Activated CD4-positive, alpha-beta T cell treated with anti-CD3 and anti-CD28 coated beads for 4 hours (primary cell): ENCODE measurements around the gene RXRA.

ENCODE experiments used
- DNase-seq, 2 donors: peaks; one replicate each; pipeline ENCODE4 v3.0.0-alpha.2; 2020

Gene RXRA

DNA sequence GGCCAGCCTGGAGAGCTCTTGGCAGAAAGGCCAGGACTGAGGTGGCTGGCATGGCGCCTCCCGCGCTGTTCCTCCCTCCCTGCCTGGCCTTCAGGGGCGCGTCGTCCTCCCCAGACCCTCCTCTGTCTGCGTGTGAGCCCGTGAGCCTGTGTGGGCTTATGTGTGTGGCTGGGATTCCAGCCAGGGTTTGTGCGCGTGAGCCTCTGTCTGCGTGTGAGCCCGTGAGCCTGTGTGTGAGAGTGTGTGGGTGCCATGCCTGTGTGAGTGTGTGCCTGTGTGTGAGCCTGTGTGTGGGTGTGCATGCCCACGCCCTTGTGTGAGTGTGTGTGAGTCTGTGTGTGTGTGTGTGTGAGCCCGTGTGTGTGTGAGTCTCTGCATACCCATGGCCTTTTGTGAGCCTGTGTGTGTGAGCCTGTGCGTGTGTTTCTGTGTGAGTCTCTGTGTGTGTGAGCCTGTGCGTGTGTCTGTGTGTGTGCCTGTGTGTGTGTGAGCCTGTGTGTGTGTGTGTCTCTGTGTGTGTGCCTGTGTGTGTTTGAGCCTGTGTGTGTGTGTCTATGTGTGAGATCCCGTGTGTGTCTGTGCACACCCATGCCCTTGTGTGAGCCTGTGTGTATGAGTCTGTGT, 13.0 kb downstream of the RXRA start:
- DNase-seq: no peak

DNA sequence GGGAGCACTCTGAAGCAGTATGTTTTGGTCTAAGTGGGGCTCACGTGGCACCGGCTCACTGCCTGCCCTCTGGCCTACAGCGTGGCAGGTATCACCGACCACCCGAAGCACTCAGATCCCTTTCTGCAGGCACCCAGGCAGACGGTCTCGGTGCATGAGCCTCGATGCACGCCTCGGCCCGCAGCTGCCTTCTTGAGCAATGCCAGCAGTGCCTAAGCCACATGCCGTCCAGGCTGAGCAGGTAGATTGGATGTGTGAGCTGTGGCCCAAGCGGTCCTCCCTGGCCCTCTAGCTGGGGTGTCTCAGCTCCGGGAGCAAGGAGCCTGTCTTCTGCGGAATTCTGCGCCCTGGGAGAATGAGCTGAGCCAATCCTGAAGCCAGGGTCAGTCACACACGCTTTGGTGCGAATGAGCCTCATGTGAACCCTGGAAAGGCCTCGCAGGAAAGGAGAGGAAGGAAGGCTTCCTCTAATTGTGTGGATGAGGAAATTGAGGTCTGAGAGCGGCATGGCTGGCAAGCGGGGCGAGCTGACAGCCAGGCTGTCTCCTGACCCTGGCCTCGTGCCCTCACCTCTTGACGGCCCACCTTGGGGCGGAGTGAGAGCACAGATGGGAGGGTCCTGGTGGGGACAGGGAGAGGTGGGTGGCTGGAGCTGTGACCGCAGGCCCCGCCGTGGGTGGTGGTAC, 14.4 kb downstream of the RXRA start:
- DNase-seq: no peak

DNA sequence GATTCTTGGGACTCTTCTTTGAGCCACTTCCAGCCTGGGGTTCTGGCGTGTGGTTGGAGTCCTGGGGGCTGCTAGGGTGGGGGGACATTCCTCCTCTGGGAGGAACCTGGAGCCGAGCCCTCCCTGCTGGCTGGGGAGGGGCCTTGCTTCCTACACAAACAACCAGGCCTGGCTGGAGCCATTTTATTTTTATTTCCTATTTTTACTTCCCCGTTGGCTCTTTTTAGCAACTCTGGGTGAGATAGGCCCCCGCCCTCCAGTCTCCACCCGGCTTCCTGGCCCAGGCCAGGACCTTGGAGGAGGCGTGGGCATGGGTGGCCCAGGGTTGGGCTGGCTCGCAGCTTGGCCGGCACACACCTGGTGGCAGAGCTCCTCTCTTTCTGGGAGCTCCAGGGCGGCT, 15.1 kb downstream of the RXRA start:
- DNase-seq: no peak

DNA sequence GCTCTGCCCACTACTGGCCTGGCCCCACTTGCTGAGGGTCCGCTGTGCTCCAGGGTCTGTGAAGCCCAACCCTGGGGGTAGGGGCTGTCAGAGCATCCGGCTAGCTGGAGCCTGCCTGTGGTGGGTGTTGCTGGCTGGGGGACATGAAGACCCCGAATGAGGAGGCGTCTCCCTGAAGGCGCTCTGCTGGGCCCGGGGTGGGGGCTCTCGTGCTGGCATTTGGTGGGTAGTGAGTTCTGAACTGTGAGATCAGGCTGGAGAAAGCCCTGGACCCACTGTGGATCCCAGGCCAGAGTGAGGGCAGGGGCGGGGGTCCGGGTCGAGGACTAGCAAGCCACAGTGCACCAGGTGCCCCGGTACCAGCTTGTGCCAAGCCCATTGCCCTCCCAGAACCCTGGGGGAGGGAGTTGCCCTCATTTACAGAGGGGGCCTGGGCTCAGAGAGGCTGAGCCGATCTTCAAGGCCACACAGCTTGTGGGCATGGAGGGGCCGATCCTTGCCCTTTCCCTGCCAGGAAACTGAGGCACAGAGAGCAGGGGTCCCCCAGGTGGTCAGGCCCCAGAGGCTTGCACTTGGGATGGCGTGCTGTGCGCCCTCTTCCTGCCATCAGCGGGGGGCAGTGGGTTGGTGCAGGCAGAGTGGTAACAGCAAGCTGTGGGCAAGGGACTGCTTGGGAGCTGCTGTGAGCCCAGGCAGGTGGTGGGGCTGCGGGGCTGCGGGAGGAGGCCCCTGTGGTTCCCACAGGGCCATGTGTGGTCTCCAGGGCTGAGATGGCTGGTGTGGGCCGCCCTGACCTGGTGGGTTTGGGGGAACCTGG, 15.9 kb downstream of the RXRA start:
- no peak for DNase-seq

DNA sequence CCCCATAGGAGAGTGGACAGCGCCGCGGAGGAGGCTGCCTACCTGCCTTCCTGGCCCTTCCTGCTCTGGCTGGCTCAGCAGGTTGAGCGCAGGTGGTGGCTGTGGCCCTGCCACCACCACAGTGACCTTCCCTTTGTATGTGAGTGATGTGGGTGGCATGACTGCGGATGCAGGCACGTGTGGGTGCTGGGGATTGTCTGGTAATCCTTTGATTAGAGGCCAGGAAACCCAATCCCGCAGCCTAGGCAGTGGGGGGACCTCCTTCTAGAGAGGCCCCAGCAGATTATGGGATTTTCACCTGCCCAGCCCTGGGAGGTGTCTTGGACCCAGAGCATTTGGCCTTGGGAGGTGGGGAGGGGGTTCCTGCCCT, 16.5 kb downstream of the RXRA start:
- no peak for DNase-seq

DNA sequence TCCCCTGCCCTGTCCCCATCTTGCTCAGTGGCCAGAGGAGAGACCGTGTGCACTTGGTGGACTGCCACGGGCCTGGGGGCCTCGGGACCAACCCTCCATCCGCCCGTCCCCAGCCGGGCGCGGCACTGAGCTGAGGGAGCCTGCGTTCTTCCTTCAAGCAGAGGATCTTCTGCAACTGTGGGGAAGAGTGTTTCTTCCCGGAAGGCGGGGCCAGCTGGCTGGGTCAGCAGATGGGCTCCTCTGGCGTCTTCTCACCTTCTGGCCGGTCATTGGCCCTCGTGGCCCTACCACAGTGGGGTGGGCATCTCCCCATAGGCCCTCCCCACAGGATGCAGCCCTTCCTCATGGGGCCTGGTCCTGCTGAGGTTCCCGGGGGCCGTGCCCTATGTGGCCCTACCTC, 17.4 kb downstream of the RXRA start:
- DNase-seq: no peak

DNA sequence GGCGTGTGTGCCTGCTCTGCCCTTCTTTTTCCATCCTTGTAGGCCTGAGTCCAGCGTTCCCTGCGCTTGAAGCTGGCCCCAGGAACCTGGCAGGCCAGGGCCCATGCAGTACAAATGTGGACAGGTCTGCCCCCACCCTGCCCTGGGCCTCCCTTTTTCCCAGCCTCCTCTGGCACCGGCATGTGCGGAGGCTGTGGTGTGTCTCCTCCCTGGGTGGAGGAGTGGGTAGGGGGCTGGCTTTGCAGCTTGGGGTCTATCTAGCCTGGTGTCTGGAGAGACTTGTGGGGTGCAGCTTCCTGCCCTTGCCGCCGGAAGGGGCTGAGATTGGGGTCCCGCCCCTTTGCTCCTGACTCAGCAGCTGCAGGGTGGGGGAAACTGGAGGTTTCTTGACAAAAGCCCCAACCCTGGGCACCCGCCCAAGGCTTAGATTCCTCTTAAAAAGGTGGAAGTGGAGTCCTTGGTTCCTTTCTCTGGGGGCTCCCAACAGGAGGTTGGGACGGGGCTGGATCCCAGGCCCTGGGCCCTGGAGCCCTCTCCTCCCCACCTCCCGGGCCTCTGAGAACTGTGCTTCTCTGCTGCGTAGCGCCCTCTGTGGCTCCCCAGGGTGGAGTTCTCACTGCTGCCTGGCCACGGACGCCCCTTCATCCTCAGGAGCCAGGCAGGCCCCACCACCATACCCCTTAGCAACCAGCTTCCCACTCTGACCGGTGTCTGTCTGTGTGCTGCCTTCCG, 18.0 kb downstream of the RXRA start:
- no peak for DNase-seq

DNA sequence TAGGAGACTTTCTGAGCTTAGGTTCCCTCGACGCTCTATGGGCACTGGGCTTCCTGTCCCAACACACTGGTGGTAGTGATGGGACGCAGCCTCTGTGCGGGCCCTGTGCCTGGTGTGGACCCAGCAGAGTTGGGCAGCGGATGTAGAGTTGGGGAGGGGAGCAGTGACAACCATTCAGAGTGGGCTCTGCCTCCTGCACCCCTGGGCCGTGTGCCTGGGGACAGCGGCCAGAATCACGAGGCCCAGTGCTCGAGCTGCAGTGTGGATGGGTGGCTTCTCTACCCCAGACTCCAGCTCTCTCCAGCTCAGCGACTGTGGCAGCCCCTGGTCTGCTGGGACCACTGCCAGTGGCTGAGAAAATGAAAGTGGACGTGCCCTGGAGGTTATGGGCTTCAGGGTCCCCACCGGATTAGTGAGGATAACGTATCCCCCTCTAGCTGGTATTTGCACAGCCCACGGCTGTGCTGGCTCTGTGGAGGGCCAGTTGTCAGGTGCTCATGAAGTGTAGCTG, 18.6 kb downstream of the RXRA start:
- no peak for DNase-seq

DNA sequence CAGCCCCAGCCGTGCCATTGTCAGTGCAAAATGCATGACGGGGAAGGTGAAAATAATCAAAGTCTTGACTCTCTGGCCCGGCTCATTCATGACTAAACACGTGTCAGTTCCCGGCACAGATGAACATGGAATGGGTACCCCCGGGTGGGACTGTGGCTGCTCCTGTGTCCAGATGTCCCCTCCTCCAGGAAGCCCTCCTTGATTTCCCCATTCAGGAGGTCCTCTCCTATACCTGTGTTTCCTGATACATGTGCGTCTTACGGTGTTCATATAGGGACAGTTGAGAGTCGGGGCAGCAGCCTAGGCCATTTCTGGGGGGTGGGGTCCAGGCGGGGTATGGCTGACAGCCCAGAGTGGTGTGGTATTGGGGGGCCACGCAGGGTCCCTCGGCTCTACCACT, 19.5 kb downstream of the RXRA start:
- DNase-seq: no peak

DNA sequence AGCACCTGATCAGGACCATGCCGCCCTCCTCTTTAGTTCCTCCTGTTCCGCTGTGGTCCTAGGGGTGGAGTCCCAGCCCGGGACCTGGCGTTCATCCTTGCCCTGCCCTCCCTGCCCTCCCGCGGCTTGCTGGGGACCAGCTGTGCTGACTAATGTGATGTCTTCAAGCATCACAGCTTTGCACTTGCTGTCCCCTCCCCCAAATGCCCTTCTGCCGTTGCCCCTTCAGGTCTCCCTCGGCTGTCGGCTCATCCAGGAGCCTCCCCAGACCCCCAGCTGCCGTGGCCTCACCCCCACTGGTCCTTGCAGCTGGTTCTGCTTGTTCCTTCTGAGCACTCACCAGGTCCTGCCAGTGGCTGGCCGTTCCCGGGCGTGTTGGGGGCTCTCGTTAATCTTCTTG, 19.9 kb downstream of the RXRA start:
- no peak for DNase-seq

DNA sequence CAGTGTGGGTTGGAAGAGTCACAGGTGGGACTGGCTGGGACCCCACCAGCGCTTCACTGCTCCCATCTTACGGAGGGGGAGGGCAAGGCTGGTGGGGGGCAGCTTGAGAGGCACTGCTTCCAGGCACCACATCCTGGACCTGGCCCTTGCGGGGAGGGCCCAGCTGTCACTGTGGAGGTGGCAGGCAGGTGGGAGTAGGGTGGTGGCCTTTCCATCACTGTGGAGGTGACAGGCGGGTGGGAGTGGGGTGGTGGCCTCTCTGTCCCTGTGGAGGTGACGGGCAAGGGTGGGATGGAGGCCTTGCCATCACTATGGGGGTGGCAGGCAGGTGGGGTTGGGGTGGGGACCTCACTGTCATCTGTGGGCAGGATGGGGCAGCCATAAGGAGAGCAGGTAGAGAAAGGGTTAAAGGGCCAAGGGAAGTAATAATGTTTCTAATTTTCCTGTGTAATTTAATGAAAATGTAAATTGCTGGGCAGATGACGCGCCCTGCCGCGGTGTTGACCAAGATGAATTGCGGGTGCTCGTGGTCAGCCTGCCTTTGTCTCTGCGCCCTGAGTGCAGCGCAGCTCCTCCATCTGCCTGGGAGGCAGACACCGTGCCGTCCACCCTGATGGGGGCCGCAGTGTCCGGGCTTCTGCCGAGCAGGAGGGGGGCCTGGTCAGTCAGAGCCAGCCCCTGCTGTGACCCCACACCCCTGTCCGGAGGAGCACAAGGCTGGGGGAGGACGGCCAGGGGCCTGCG, 20.8 kb downstream of the RXRA start:
- DNase-seq: no peak

DNA sequence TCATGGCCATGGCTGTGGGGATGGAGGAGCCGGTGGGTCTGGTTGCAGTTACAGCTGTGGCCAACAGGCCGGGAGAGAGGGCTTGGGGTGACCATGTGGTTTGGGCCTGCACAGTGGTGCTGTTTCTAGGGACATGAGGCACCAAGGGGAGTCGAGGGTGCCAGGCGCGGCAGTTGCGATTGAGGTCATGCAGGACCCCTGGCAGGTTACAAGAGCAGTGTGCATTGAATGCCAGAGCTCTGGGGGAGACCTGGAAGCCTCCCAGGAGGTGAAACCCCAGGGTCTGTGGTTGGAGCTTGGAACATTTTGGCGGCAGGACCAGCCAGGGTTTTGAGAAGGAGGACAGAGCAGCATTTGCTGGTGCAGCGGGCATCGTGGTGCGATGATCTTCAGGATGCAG, 21.7 kb downstream of the RXRA start:
- no peak for DNase-seq

DNA sequence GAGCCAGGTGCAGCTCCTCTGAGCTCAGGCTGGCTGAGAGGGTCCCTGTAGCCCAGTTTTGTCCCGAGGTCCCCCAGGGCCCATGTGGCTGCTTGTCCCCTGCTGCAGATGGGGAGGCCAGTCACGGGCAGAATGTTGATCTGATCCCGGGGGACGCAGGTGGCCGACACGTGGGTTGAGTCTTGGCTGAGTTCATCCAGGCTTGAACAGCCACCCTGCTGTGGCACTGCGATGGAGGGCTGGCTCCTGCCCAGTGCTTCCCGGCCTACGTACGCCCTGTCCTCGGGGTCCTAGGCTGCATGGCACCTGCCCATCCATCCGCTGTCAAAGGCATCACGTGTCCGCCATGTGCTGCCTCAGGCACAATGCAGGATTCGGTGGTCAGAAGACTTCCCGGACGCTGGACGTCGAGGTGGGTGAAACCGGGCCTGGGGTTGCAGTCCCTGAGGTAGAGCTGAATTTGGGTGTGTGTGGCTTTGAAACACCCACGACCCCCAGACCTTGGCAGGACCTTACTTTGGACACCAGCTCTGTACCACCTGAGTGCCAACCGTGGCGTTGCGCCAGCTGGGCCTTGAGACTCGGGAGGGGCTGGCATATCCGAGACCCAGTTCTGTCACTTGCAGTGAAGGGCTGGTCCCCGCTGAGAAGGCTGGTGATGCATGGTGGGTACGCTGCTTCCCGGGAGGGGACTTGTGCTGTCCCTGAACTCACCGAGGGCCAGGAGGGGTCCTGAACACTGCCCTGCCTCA, 22.3 kb downstream of the RXRA start:
- DNase-seq: no peak

DNA sequence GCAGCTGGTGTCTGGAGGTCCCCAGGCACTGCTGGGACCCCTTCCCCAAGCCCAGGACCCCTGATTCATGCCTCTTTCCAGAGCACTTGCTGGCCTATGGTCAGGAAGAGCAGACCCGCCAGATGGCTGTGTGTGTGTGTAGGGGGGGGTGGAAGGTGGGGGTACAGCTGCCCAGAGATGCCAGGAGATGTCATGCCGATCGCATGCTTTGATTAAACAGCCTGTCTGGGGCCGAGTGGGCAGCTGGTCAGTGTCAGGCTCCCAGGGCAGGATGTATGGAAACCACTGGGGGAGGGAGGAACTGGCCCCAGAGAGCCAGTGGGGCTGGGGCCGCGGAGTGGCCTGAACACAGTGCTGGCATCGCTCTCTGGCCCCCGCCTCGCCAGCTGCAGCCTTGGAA, 23.7 kb downstream of the RXRA start:
- no peak for DNase-seq

DNA sequence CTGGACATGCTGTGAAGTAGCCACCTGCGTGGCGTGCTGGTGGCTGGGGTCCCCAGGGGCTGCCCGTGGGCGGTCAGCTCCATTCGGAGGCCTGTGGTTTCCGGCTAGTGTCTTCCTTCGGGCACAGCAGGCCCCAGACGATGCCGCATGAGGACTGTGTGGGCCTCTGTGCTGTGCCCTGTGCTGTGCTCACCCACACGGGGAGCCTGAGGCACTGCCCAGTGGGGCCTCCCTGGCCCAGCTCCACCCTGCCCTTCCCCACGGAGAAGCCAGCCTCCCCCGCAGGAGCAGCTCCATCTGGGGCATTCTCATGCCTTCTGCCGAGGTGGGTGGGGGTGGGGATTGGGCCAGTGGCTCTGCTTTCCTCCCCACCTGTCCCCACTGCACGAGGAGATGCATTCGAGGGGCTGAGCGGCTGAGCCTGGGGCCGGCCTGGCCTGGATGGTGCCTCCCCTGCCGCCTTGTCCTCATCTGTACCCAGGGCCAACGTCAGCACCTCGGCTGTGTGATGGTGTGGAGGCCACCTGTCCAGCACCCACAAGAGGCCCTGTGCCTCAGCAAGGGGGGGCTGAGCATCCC, 24.2 kb downstream of the RXRA start:
- DNase-seq: no peak

DNA sequence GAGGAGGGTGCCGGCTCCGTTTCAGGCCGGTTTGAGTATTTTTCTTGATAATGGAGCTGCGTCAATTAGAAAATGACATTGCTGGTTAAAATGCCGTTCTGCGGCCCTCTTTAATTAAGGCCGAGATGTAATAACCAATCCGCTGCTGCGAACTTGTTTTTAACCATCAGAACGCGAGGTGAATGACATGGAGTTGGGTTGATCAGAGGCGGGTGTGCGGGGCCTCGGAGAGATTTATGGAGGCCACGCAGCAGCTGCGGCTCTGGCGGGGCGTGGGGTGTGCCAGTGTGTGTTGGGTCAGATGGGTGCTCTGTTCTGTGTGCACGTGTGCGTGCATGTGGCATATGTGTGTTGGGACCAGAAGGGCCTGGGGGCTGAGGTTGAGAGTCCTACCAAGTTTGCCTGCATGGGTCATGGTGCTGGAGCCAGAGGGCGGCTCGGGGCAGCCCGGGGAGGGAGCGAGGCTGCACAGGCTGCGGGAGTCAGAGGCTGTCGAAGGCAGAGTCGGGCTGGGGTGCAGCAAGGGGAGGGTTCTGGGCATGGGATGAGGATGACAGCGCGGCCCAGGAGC, 25.4 kb downstream of the RXRA start:
- no peak for DNase-seq

DNA sequence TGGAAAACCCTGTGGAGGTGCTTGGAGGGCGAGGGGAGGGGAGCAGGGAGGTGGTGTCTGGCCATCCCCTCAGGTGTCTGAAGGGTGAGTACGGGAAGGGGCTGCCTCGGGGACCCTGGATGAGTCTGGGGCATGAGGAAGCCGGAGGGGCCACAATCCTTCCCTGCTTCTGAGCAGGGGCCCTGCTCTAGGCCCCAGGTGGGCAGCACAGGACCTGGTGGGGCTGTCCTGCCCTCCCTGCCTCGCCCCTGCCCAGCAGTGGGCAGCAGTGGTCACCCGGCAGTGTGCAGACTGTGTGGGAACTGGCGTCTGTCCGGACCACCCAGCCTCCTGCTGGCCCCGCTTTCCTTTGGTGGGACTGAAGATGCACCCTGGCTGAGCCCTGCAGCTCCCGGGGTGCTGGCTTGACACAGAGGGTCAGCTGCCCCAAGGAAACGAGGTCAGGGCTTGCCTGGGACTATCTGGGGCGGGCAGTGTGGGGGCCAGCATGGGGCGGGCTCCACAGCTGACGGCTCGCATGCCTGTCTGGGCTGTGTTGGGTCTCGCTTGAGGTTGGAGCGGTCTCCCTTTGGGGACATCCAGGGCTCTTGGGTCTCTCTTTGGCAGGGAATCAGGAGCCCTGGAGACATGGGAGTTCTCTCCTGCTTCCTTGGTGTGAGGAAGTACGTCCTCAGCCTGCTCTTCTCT, 26.1 kb downstream of the RXRA start:
- DNase-seq: no peak

DNA sequence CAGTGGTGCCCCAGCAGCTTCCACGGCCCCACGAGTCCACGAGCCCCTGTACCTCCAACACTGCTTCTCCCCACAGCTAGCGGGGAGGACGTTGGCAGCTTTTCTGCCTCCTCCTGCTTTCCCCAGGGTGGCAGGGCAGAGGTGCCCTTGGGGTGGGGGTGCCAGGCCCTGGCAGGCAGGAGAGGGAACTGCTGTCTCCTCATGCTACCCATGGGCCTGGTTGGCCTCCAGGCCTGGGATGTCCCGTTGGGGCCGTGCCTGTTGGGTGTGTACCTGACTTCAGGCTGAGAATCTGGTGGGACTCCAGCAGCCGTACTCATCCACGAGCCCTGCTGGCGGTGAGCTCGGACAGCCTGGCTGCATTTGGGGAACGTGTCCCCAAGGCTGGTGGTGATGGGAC, 27.3 kb downstream of the RXRA start:
- no peak for DNase-seq

DNA sequence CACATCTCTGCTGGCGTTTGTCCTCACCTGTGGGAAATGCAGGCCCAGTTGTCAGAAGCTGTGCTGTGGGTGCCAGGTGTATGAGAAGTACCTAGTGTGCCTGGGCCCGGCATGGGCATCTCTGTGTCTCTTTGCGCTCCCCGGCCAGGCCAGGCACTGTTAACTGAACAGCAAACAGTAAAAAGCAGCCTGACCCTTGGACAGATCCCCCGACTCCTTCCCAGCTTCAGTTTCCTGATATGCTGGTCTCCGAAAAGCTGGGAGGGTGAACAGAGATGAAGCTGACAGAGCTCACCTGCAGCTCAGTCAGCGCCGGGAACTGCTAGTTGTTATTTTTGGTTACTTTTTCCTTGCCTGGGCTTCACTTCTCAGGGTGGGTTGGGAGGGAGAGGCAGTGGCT, 28.9 kb downstream of the RXRA start:
- DNase-seq: no peak

DNA sequence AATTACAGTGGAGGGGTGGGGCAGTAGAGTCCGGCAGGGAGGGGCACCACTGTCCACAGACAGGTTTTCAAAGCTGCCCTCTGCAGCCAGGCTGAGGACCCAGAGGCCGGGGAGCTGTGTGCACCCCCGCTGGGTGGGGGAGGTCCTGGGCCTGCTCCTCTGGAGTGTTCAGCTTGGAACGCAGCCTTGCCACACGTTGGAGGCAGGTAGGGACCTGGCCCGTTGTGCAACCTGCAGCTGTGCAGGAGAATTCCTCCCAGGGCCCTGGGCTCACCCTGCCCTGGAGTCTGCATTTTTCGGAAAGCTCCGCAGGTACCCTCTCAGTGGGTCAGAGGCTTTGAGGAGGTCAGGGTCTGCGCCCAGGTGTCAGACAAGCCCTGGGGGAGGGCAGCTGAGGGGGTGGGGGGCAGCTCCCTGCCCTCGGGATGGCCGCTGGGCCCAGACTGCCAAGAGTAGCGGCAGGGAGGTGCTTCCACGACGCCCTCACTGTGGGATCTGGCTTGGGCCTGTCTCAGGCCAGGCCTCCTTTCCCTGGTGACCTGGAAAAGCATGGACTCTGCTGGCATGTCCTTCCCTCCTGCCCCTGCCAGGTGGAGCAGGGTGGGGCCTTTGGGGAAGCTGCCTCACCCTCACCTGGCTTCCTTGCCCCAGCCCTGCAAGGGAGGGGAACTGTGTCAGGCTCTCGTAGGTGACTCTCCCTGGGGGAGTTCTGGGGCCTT, 29.5 kb downstream of the RXRA start:
- no peak for DNase-seq
